Smooth muscle cell of bladder (primary cell): ENCODE results near the gene SNAP47. TPM values are rescaled to one million over a fixed set of nuclear protein-coding genes. Genes with fewer than 3 reads are reported as not detected.

Source experiments
- total RNA-seq: library from RNA; depleted of rRNA; stranded (reverse); fragments of >200 nt; gene quantifications from 2 replicates; pipeline ENCODE4 v1.2.3, GENCODE V29; 2014

SNAP47 gene
- 48.8 and 51.8 TPM in 2 replicates for total RNA-seq

GRCh38 chr1:227734856-227735538, at the start of gene SNAP47, which contains the start of gene JMJD4:
Gene SNAP47, plus strand, starts transcription at chr1:227735435. Its CDS starts 12,302 bp downstream, at chr1:227747737.
Gene JMJD4, minus strand, starts transcription at chr1:227735302. Its CDS starts 29 bp downstream, at chr1:227735273.

GRCh38 chr1:227815468-227816409, 80.5 kb downstream of the SNAP47 start, which contains the start of gene PRSS38:
Gene PRSS38, plus strand, starts transcription at chr1:227815675. Its CDS starts 42 bp downstream, at chr1:227815717.

Other genes starting within 250 kb of the SNAP47 start
- gene ZNF678, start 171.9 kb upstream of the SNAP47 start, total RNA-seq, result 3.5 and 4.1 TPM in 2 replicates
- gene JMJD4, start 133 bp upstream of the SNAP47 start, total RNA-seq, result 32.0 and 37.2 TPM in 2 replicates
- not detected in 2 replicates for gene PRSS38, start 80.2 kb downstream of the SNAP47 start, total RNA-seq
- 0.37 and 0.43 TPM in 2 replicates for gene WNT9A, start 212.5 kb downstream of the SNAP47 start, total RNA-seq